Superior temporal gyrus (tissue), 1 donor: ENCODE data around the gene PEDS1.
A peak's percentile ranks its signal among the peaks of the same experiment; 100 is the strongest.
"Not testable (repeated sequence)": the region's sequence is repeated elsewhere in the genome, so short reads cannot be mapped to it uniquely, and the experiment has no call there.

Experiments used
- DNase-seq: peaks from one replicate; pipeline ENCODE4 v3.0.0-alpha.2; 2016; ENCODE audit errors: extremely low spot score

PEDS1 gene

GRCh38 chr20:50190251-50191064 is 36.9 kb upstream of the PEDS1 start, which contains the start of gene CEBPB:
Gene CEBPB (plus strand): TSS chr20:50190830. CDS start chr20:50191034, 204 bp downstream.
- peak; percentile 54 for DNase-seq

GRCh38 chr20:50189681-50190250 is 36.2 kb upstream of the PEDS1 start:
- no peak for DNase-seq

- DNase-seq = no peak
These were observed 35.6 kb upstream of the PEDS1 start for GRCh38 chr20:50188879-50189680.

- DNase-seq = no peak
These were observed 34.8 kb upstream of the PEDS1 start for GRCh38 chr20:50188287-50188688.

GRCh38 chr20:50187403-50188051 is 34.0 kb upstream of the PEDS1 start:
- no peak for DNase-seq

- DNase-seq = no peak
These were observed 33.5 kb upstream of the PEDS1 start for GRCh38 chr20:50186987-50187402.

- peak; percentile 96 for DNase-seq
These were observed 32.8 kb upstream of the PEDS1 start for GRCh38 chr20:50186151-50186885.

- no peak for DNase-seq
These were observed 31.9 kb upstream of the PEDS1 start for GRCh38 chr20:50185426-50185825.

GRCh38 chr20:50182346-50182745 is 28.8 kb upstream of the PEDS1 start:
- DNase-seq = no peak

GRCh38 chr20:50181344-50181743 is 27.8 kb upstream of the PEDS1 start:
- DNase-seq = no peak

- DNase-seq = not testable (repeated sequence)
These were observed 25.1 kb upstream of the PEDS1 start for GRCh38 chr20:50178672-50179071.

GRCh38 chr20:50175938-50176933 is 22.7 kb upstream of the PEDS1 start:
- DNase-seq = no peak

GRCh38 chr20:50174456-50174855 is 20.9 kb upstream of the PEDS1 start:
- no peak for DNase-seq

- no peak for DNase-seq
These were observed 19.0 kb upstream of the PEDS1 start for GRCh38 chr20:50172347-50173013.

GRCh38 chr20:50170549-50171220 is 17.2 kb upstream of the PEDS1 start:
- DNase-seq = no peak

- peak; percentile 92 for DNase-seq
These were observed 15.9 kb upstream of the PEDS1 start for GRCh38 chr20:50169329-50169823.

- peak; percentile 87 for DNase-seq
These were observed 12.4 kb upstream of the PEDS1 start for GRCh38 chr20:50165684-50166554.
